Astrocyte (in vitro differentiated cells and primary cell): ENCODE data around the gene PCDHA7. TPM values are rescaled to one million over a fixed set of nuclear protein-coding genes. Genes with fewer than 3 reads are reported as not detected.

ENCODE experiments used
- DNase-seq: peaks from one replicate; pipeline ENCODE4 v3.0.0-alpha.2; 2010; ENCODE audit warnings: low read depth
- FAIRE-seq: peaks from 2 replicates; lab custom pipeline; 2011; peaks lifted over from hg19 to GRCh38; lab: Jason Lieb, UNC
- H2AFZ ChIP-seq: 2 replicates; pipeline ENCODE4 v1.6.0; 2012; ENCODE audit warnings: low read depth, low read length, inconsistent platforms
- H3K27ac ChIP-seq: 2 replicates; pipeline ENCODE4 v1.5.1; 2011; ENCODE audit warnings: low read depth, low read length, inconsistent platforms
- H3K27me3 ChIP-seq: 2 replicates; pipeline ENCODE4 v1.6.0; 2011; ENCODE audit warnings: low read length, inconsistent platforms; ENCODE audit not compliant: insufficient read depth
- H3K36me3 ChIP-seq: 2 replicates; pipeline ENCODE4 v1.5.1; 2011; ENCODE audit warnings: low read length, inconsistent platforms; ENCODE audit not compliant: insufficient read depth
- H3K4me1 ChIP-seq: 2 replicates; pipeline ENCODE4 v1.5.1; 2011; ENCODE audit warnings: low read length, inconsistent platforms; ENCODE audit not compliant: insufficient read depth
- H3K4me2 ChIP-seq: 2 replicates; pipeline ENCODE4 v1.6.0; 2012; ENCODE audit warnings: low read length, inconsistent platforms
- H3K4me3 ChIP-seq: 2 replicates; pipeline ENCODE4 v1.5.1; 2011; ENCODE audit warnings: low read depth, mild to moderate bottlenecking, low read length, inconsistent platforms; ENCODE audit not compliant: insufficient read depth
- H3K79me2 ChIP-seq: 2 replicates; pipeline ENCODE4 v1.6.0; 2012; ENCODE audit warnings: mild to moderate bottlenecking, low read length, inconsistent platforms; ENCODE audit not compliant: insufficient read depth
- H3K9ac ChIP-seq: 2 replicates; pipeline ENCODE4 v1.6.0; 2012; ENCODE audit warnings: mild to moderate bottlenecking, low read length, inconsistent platforms
- H3K9me3 ChIP-seq: 2 replicates; pipeline ENCODE4 v1.5.1; 2012; ENCODE audit warnings: low read depth, mild to moderate bottlenecking, low read length, inconsistent platforms; ENCODE audit not compliant: insufficient read depth
- H4K20me1 ChIP-seq: 2 replicates; pipeline ENCODE4 v1.6.0; 2012; ENCODE audit warnings: low read length, inconsistent platforms; ENCODE audit not compliant: insufficient read depth
- H3K27ac Mint-ChIP-seq: one replicate; pipeline ENCODE4 v1.8.0; 2021; ENCODE audit warnings: mild to moderate bottlenecking, mixed read lengths; ENCODE audit not compliant: unreplicated experiment
- H3K27me3 Mint-ChIP-seq: one replicate; pipeline ENCODE4 v1.8.0; 2021; ENCODE audit warnings: low read depth, mixed read lengths; ENCODE audit not compliant: unreplicated experiment
- H3K36me3 Mint-ChIP-seq: one replicate; pipeline ENCODE4 v1.8.0; 2021; ENCODE audit warnings: low read depth, mixed read lengths; ENCODE audit not compliant: unreplicated experiment
- H3K4me1 Mint-ChIP-seq: one replicate; pipeline ENCODE4 v1.8.0; 2021; ENCODE audit warnings: low read depth, mixed read lengths; ENCODE audit not compliant: unreplicated experiment
- H3K4me3 Mint-ChIP-seq: one replicate; pipeline ENCODE4 v1.8.0; 2021; ENCODE audit warnings: mild to moderate bottlenecking, moderate library complexity, mixed read lengths; ENCODE audit not compliant: unreplicated experiment
- H3K9me3 Mint-ChIP-seq: one replicate; pipeline ENCODE4 v1.8.0; 2021; ENCODE audit warnings: mild to moderate bottlenecking, mixed read lengths; ENCODE audit not compliant: unreplicated experiment
- EZH2 ChIP-seq: IDR thresholded peaks from 2 replicates; pipeline ENCODE4 v1.6.1; 2012; ENCODE audit warnings: mild to moderate bottlenecking, low read length, inconsistent platforms; ENCODE audit not compliant: insufficient read depth
- total RNA-seq: library from RNA; stranded (reverse); gene quantifications from 2 replicates; pipeline ENCODE4 v1.2.1, GENCODE V29; 2021
- TF ChIP-seq, protein P1 (sequence below): IDR thresholded peaks from 2 replicates; pipeline ENCODE4 v1.5.1; 2011; ENCODE audit warnings: low read depth, mild to moderate bottlenecking, inconsistent platforms, low read length, moderate library complexity; ENCODE audit not compliant: insufficient read depth

PCDHA7 gene
- total RNA-seq, 1 donor from 2014 or later: 2.6 TPM

DNA sequence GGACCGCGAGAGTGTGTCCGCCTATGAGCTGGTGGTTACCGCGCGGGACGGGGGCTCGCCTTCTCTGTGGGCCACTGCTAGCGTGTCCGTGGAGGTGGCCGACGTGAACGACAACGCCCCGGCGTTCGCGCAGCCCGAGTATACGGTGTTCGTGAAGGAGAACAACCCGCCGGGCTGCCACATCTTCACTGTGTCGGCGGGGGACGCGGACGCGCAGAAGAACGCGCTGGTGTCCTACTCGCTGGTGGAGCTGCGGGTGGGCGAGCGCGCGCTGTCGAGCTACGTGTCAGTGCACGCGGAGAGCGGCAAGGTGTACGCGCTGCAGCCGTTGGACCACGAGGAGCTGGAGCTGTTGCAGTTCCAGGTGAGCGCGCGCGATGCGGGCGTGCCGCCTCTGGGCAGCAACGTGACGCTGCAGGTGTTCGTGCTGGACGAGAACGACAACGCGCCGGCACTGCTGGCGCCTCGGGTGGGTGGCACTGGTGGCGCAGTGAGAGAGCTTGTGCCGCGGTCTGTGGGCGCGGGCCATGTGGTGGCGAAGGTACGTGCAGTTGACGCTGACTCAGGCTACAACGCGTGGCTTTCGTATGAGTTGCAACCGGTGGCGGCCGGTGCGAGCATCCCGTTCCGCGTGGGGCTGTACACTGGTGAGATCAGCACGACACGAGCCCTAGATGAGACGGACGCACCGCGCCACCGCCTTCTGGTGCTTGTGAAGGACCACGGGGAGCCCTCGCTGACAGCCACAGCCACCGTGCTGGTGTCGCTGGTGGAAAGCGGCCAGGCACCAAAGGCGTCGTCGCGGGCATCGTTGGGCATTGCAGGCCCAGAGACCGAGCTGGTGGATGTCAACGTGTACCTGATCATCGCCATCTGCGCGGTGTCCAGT is 1.8 kb downstream of the PCDHA7 start:
- H3K36me3 Mint-ChIP-seq: peaks cover 9% of the 10 kb centered on the region
- H3K27me3 Mint-ChIP-seq: no peaks in the 10 kb centered on the region

DNA sequence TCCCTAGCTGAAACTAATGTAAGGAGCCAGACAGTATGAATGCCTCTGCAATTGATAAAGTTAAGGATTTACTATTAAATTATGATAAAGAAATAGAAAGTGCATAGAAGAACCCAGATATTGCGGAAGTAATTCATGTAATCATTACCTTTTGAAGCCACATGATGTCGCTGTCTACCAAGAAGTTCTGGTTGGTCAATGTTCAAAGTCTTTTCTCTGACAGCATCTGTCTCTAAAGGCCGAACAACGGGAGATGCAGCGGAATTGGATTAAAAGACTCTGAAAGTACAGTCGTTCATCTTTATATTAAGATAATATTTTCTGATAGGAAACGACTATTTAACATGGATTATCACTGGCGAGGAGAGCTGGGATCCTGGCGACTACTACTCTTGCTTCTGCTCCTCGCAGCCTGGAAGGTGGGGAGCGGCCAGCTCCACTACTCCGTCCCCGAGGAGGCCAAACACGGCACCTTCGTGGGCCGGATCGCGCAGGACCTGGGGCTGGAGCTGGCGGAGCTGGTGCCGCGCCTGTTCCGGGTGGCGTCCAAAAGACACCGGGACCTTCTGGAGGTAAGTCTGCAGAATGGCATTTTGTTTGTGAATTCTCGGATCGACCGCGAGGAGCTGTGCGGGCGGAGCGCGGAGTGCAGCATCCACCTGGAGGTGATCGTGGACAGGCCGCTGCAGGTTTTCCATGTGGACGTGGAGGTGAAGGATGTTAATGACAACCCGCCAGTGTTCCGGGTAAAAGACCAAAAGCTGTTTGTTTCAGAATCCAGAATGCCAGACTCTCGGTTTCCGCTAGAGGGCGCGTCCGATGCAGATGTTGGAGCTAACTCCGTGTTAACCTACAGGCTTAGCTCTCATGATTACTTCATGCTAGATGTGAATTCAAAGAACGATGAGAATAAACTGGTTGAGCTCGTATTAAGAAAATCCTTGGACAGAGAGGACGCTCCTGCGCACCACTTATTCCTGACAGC is 7.2 kb downstream of the PCDHA7 start, which contains the start of gene PCDHA8:
Gene PCDHA8 (plus strand): TSS at position 210 of the 985 bp plus-strand sequence. CDS start 135 bp downstream, at position 345.
- Mint-ChIP-seq H3K27me3 (no peaks in the 10 kb centered on the region), H3K36me3 (peaks cover 16% of the 10 kb centered on the region), H3K4me3 (no peak within 1 kb of the TSS), H3K9me3 (peaks cover 5% of the 10 kb centered on the region), H3K27ac (no peak within 1 kb of the TSS), H3K4me1 (no peaks in the 10 kb centered on the region)
- Histone ChIP-seq H3K4me2 (no peak within 1 kb of the TSS), H3K27me3 (no peaks in the 10 kb centered on the region), H2AFZ (no peak within 1 kb of the TSS), H3K36me3 (no peaks in the 10 kb centered on the region), H3K4me1 (no peaks in the 10 kb centered on the region), H3K9ac (no peak within 1 kb of the TSS), H3K27ac (no peak within 1 kb of the TSS), H3K4me3 (no peak within 1 kb of the TSS), H3K9me3 (peaks cover 3% of the 10 kb centered on the region), H3K79me2 (no peaks in the 10 kb centered on the region), H4K20me1 (no peaks in the 10 kb centered on the region)
- FAIRE-seq (no peak), DNase-seq (no peak)
- TF ChIP-seq, protein P1, sequence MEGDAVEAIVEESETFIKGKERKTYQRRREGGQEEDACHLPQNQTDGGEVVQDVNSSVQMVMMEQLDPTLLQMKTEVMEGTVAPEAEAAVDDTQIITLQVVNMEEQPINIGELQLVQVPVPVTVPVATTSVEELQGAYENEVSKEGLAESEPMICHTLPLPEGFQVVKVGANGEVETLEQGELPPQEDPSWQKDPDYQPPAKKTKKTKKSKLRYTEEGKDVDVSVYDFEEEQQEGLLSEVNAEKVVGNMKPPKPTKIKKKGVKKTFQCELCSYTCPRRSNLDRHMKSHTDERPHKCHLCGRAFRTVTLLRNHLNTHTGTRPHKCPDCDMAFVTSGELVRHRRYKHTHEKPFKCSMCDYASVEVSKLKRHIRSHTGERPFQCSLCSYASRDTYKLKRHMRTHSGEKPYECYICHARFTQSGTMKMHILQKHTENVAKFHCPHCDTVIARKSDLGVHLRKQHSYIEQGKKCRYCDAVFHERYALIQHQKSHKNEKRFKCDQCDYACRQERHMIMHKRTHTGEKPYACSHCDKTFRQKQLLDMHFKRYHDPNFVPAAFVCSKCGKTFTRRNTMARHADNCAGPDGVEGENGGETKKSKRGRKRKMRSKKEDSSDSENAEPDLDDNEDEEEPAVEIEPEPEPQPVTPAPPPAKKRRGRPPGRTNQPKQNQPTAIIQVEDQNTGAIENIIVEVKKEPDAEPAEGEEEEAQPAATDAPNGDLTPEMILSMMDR: peak; percentile 5
- TF ChIP-seq EZH2: no peak

More for the DNA sequence above, 1.8 kb downstream of the PCDHA7 start:
- no peaks in the 10 kb centered on the region for H3K4me1 ChIP-seq
- H3K9me3 ChIP-seq: peaks cover 14% of the 10 kb centered on the region
- no peaks in the 10 kb centered on the region for H3K79me2 ChIP-seq
- H3K9ac ChIP-seq: no peak overlapping the region
- no peaks in the 10 kb centered on the region for H3K27me3 ChIP-seq
- no peaks in the 10 kb centered on the region for H3K4me1 Mint-ChIP-seq
- TF ChIP-seq EZH2: no peak
- TF ChIP-seq, protein P1: no peak
- H3K9me3 Mint-ChIP-seq: peaks cover 5% of the 10 kb centered on the region
- no peak overlapping the region for H3K4me3 ChIP-seq
- H3K4me2 ChIP-seq: no peak overlapping the region
- no peak overlapping the region for H3K27ac ChIP-seq
- no peaks in the 10 kb centered on the region for H3K36me3 ChIP-seq
- no peak overlapping the region for H2AFZ ChIP-seq
- no peak for DNase-seq
- H3K4me3 Mint-ChIP-seq: no peak overlapping the region
- no peak overlapping the region for H3K27ac Mint-ChIP-seq
- no peak for FAIRE-seq
- H4K20me1 ChIP-seq: no peaks in the 10 kb centered on the region
